Measurements from ENCODE around the gene GYS1. TPM values are rescaled to one million over a fixed set of nuclear protein-coding genes. Genes with fewer than 3 reads are reported as not detected.
"Not testable (repeated sequence)": the region's sequence is repeated elsewhere in the genome, so short reads cannot be mapped to it uniquely, and the experiment has no call there.

The GYS1 gene
- total RNA-seq, 2 donors from 2014 or later = 28.0 to 39.5 TPM

DNA sequence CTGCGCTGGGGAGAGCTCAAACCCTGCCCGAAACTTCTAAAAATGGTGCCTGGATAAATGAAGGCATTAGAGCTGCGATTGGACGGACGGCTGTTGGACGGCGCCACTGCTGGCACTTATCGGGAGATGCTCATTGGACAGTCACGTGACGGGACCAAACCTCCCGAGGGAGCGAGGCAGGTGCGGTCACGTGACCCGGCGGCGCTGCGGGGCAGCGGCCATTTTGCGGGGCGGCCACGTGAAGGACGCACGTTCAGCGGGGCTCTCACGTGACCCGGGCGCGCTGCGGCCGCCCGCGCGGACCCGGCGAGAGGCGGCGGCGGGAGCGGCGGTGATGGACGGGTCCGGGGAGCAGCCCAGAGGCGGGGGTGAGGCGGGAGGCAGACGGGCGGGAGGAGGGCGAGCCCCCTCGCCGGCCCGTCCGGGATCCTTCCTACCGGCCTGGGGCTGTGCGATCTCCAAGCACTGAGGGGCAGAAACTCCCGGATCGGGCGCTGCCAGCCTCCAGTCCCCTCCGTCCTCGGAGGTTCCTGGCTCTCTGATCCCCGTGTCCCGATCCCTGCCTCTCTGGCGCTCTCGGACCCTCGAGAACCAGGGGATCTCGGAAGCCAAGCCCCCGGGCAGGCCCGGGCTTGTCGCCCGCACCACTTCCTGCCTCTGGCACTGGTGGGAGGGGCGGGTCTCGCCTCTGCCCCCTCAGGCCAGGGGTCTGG lies 38.4 kb downstream of the GYS1 start, which contains the start of gene BAX:
Gene BAX (plus strand): TSS at position 281 of the 713 bp plus-strand sequence. CDS start 54 bp downstream, at position 335.
- intact Hi-C loops (cut with DNase I) = loop anchor here in 1 of 2 donors (10.0 kb wide), 1 partner anchor 60 kb away; the partner anchor contains the start of gene TULP2
- peak; percentile 99 for DNase-seq (ENCODE audit: low spot score)

DNA sequence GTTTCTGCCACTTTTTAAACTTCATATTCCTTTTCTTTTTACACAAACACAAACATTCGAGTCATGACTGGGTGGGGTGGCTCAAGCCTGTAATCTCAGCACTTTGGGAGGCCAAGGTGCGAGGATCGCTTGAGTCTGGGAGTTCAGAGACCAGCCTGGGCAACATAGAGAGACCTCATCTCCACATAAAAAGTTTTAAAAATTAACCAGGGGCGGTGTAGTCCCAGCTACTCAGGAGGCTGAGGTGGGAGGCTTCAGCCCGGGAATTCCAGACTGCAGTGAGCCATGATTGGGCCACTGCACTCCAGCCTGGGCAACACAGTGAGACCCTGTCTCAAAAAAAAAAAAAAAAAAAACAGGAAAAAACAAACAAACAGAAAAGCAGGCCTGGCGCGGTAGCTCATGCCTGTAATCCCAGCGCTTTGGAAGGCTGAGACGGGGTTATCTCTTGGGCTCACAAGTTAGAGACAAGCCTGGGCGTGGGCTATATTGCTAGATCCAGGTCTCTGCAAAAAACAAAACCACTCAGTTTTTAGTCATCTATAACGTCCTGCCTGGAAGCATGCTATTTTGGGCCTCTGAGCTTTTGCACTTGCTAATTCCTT lies 39.0 kb downstream of the GYS1 start:
- intact Hi-C loops (cut with DNase I) = loop anchor here in 1 of 2 donors (10.0 kb wide), 1 partner anchor 59 kb away; the partner anchor contains the start of gene TULP2
- no peak for DNase-seq (ENCODE audit: low spot score)

DNA sequence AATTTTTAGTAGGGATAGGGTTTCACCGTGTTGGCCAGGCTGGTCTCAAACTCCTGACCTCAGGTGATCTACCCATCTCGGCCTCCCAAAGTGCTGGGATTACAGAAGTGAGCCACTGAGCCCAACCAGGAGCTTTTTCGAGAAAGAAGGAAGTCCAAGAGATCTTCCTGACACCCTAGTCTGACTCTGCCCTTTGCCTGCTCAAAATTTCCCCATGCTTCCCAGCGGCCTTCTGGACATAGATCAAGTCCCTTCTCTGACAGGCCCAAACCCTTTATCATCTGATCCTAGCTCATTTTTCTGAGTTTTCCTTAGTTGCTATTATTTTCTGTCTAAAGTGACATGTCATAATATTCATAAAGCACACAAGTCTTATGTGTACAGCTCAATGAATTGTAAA lies 40.0 kb downstream of the GYS1 start:
- intact Hi-C loops (cut with DNase I) = loop anchor here in 1 of 2 donors (10.0 kb wide), 1 partner anchor 58 kb away; the partner anchor contains the start of gene TULP2
- DNase-seq (ENCODE audit: low spot score) = no peak

DNA sequence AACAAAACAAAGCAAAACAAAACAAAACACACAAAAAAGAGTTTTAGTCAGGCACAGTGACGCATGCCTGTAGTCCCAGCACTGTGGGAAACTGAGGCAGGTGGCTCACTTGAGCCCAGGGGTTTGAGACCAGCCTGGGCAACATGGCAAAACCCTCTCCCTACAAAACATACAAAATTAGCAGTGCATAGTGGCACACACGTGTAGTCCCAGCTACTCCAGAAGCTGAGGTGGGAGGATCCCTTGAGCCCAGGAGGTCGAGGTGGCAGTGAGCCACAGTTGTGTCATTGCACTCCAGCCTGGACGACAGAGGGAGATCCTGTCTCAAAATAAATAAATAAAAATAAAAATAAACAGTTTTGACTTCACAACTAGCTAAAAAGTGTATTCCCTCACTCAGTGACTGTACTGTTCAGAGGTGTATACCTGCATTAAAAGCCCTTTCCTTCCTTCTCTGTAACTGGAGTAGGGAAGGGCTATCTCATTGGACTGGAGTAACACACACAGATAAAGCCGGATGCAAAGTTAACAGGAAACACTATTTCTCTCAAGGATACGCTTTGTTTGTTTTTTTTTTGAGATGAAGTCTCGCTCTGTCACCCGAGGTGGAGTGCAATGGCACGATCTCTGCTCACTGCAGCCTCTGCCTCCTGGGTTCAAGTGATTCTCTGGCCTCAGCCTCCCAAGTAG lies 42.1 kb downstream of the GYS1 start:
- intact Hi-C loops (cut with DNase I) = loop anchor here in 1 of 2 donors (10.0 kb wide), 1 partner anchor 56 kb away; the partner anchor contains the start of gene TULP2
- DNase-seq (ENCODE audit: low spot score) = no peak

DNA sequence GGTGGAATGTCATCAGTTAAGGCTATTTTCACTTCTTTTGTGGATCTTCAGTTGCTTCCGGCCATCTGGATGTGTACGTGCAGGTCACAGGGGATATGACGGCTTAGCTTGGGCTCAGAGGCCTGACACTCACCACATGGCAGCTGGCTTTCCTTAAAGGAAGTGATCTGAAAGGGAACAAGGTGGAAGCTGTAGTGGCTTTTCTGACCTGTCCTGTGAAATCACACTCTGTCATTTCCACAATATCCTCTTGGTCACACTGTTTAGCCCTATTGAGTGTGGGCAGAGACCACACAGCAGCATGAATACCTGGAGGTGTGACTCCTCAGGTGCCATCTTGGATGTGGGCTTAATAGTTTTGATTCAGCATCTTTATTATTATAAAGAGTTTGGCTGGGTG lies 43.0 kb downstream of the GYS1 start:
- intact Hi-C loops (cut with DNase I) = loop anchor here in 1 of 2 donors (10.0 kb wide), 1 partner anchor 55 kb away; the partner anchor contains the start of gene TULP2

DNA sequence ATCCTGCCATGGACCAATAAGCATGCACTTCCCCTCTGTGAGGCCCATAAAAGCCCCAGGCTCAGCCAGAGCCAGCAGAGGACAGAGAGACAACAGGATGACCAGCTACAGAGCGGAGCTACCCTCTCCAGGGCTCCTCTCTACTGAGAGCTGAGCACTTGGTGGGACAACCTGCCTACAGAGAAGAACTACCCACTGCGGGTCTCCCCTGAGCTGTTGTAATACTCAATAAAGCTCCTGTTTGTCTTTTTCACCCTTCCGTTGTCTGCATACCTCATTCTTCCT lies 45.9 kb downstream of the GYS1 start:
- intact Hi-C loops (cut with DNase I) = no loop called here
- DNase-seq (ENCODE audit: low spot score) = no peak

More for the DNA sequence above, 43.0 kb downstream of the GYS1 start:
- DNase-seq (ENCODE audit: low spot score) = no peak

DNA sequence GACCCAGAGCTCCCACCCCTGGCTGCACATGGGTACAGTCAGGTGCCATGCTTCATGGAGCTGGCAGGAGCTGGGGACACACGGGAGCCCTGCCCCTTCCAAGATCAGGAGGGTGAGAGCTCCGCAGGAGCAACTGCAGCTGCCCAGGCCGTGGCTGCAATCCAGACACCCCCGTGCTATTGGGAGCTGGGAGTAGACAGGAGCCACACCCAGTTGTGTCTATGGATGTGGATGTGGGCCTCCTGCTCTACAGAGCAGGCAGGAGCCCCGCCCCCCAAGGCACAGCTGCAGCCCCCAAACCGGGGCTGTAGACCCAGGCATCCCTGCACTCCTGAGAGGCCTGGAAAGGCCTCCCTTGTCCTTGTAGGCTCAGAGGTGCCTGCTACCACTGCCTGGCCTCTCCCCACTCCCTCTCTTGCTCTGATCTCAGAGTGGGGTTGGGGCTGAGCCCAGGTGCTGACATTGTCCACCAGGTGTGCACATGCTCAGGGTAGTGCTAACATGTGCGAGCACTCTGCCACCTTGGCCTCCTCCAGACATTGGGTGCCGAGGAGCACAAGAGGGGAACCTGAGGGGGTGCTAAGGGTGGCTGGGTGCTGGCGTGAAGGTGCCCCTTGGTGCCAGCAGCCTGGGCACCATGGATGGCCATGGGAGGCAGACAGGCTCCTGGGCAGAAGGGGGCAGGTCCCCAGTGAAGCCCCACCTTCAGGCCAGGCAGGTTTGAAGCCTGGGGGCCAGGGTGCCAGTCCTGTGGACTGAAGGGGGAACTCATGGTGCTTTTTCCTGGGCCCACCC lies 46.4 kb downstream of the GYS1 start:
- intact Hi-C loops (cut with DNase I) = no loop called here
- no peak for DNase-seq (ENCODE audit: low spot score)

DNA sequence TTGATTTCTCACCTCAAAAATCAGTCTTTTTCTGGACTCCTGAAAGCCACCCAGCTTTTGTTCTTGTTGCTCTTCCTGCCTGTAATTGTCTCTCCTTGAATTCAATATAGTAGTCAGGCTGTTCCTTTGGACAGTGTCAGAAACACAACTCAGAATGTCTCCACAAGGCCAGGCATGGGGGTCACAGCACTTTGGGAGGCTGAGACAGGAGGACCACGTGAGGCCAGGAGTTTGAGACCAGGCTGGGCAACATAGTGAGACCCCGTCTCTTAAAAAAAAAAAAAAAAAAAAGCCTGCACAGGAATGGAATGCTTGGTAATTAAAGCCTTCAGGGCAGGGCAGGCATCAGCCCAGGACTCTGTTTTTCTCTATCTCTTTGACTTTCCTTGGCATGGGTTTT lies 47.3 kb downstream of the GYS1 start:
- intact Hi-C loops (cut with DNase I) = no loop called here
- DNase-seq (ENCODE audit: low spot score) = no peak

DNA sequence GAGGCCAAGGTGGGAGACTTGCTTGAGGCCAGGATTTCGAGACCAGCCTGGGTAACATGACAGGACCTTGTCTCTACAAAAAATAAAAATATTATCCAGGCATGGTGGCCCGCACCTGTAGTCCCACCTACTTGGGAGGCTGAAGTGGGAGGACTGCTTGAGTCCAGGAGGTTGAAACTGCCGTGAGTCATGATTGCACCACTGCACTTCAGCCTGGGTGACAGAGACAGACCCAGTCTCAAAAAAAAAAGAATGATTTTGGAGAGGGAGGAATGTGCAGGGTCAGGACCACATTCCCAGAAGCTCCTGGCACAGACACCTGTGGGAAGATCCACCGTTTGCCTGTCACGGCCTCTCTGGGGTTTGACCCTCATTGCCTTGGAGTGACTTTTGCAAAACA lies 47.7 kb downstream of the GYS1 start:
- no peak for DNase-seq (ENCODE audit: low spot score)
- intact Hi-C loops (cut with DNase I) = no loop called here

DNA sequence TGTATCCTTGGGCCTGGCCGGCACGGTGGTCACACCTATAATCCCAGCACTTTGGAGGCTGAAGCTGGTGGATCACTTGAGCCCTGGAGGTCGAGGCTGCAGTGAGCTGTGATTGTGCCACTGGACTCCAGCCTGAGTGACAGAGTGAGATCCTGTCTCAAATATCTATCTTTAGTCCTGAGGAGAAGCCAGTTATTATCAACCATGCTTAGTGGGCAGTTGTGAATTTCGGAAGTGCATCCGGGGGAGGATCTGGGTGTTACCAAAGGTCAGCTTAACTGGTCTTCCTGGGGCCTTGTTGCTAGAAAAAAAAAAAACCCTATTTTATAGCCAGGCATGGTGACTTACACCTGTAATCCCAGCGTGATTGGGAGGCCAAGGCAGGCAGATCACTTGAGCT lies 50.0 kb downstream of the GYS1 start:
- intact Hi-C loops (cut with DNase I) = no loop called here
- no peak for DNase-seq (ENCODE audit: low spot score)

DNA sequence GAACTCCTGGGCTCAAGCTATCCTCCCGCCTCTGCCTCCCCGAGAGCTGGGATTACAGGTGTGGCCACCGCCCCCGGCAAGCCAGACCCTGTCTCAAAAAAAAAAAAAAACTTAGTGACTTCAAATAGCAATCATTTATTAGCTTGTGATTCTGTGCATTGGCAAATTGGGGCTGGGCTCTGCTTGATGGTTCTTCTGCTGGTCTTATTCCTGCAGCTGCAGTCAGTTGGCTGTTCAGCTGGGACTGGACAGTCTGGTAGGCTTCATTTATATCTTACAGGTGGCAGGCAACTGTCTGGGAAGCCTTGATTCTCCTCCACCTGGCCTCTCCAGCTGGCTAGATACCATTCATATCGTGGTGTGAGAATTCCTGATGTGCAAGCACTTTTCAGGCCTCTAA lies 52.2 kb downstream of the GYS1 start:
- intact Hi-C loops (cut with DNase I) = no loop called here
- no peak for DNase-seq (ENCODE audit: low spot score)

DNA sequence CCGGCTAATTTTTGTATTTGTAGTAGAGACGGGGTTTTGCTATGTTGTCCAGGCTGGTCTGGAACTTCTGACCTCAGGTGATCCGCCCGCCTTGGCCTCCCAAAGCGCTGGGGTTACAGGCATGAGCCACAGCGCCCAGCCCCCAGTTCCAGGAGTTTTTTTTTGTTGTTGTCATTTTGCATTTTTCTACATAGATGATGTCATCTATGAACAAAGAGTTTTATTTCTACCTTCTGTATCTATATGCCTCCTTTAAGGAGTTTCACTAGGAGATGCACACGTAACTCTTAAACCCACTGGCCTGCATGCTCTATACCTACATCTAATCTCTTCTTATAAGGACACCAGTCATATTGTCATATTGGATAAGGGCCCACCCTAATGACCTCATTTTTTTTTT lies 54.9 kb downstream of the GYS1 start:
- no peak for DNase-seq (ENCODE audit: low spot score)
- intact Hi-C loops (cut with DNase I) = no loop called here

DNA sequence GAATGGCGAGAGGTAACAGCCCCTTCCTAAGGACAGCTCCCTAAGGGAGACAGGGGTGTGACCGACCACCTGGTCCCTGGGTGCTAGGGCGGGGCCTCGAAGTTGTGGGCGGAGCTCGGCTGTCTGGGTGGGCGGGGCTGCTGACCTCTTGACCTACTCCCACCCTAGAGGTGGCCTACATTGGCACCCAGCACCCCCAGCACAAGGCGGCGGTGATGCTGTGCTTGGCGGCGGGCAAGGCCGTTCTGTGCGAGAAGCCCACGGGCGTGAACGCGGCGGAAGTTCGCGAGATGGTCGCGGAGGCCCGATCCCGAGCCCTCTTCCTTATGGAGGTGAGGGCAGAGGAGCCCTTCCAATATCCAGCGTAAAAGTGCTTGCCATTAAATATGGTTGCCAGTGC lies 57.2 kb downstream of the GYS1 start:
- intact Hi-C loops (cut with DNase I) = no loop called here
- no peak for DNase-seq (ENCODE audit: low spot score)

DNA sequence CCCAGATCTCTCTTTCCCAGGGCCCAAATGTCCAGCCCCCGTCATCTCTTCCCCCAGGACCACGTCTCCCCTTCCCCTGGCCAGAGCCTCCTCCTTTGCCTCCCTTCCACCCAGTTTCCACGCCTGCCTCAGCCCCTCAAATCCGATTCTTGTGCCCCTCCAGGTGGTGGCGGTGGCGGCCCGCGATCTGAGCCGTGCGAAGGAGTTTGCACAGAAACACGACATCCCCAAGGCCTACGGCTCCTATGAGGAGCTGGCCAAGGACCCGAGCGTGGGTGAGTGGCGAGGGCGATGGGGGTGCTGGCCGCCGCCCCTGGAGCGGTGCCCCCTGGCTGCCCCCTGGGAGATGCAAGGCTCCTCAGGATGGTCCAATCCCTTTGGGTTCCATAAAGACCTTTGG lies 58.3 kb downstream of the GYS1 start:
- intact Hi-C loops (cut with DNase I) = no loop called here
- DNase-seq (ENCODE audit: low spot score) = no peak

DNA sequence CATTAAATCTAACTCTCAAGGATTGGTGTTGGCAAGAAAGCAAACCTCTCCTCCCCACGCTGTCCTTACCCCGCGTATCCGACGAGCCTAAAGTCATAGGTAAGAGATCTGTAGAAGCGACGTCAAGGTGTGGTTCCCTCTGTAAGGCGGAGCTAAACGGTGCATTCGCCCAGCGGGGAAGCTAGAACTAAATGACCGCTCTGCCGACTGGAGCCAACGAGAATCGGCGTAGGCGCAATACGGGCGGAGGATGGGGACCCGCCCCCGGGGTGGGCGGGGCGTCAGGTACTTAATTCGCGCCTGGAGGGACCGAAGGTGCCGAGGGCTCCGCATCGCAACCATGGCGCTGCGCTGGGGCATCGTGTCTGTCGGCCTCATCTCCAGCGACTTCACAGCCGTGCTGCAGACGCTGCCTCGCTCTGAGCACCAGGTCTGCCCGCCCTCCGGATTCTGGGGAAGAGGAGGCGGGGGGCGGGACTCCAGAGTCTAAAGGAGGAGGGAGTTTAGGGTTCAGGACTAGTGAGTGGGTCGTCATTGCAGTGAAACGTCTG lies 59.7 kb downstream of the GYS1 start, which contains the start of gene DHDH:
Gene DHDH (plus strand): TSS at position 318 of the 551 bp plus-strand sequence. CDS start 23 bp downstream, at position 341.
- DNase-seq (ENCODE audit: low spot score) = peak; percentile 85
- intact Hi-C loops (cut with DNase I) = no loop called here

DNA sequence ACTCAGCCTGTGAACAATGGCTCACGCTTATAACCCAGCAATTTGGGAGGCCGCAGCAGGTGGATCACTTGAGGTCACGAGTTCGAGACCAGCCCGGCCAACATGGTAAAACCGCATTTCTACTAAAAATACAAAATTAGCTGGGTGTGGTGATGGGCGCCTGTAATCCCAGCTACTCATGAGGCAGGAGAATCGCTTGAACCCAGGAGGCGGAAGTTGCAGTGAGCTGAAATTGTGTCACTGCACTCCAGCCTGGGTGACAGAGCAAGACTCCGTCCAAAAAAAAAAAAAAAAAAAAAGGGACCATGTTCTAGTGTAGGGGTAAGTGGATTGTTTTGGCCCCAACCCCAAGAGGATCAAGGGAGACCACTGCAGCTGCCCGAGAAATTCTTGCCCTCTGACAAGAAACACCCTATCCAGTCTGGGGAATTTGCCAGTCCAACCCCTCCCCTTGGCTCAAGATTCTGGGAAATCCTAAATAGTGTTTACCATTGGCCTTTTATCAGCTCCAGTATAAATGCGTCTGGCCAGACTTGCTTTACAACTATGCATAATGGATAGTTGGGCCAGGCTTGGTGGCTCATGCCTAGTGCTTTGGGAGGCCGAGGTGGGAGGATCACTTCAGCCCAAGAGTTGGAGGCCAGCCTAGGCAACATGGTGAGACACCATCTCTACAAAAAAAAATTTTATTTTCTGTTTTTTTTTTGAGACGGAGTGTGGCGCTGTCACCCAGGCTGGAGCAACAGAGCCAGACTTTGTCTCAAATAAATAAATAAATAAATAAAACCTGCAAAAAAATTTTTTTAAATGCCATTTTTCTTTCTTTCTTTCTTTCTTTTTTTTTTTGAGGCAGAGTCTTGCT lies 64.7 kb downstream of the GYS1 start:
- intact Hi-C loops (cut with DNase I) = no loop called here
- DNase-seq (ENCODE audit: low spot score) = no peak

DNA sequence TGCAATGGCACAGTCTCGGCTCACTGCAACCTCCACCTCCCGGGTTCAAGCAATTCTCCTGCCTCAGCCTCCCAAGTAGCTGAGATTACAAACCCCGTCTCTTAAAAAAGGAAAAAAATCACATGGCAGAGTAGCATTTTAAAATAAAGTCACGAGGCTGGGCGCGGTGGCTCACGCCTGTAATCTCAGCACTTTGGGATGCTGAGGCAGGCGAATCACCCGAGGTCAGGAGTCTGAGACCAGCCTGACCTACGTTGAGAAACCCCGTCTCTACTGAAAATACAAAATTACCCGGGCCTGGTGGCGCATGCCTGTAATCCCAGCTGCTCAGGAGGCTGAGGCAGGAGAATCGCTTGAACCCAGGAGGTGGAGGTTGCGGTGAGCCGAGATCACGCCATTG lies 65.4 kb downstream of the GYS1 start:
- DNase-seq (ENCODE audit: low spot score); intact Hi-C loops (cut with DNase I): not testable (repeated sequence)

DNA sequence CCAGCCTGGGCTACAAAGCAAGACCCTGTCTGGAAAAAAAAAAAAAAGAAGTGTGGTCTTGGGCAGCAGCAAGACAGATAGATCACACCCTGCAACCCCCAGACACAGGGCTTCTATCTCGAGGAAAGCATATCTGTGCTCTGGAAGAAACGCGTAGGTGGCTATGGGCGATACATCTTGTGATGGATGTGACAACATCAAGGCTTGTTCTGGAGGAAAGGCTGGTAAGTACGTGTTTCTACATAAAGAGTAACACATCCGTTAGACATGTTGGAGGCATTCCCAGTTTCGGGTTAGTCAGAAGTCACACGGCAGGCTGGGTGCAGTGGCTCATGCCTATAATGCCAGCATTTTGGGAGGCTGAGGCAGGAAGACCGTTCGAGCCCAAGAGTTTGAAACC lies 66.2 kb downstream of the GYS1 start:
- intact Hi-C loops (cut with DNase I) = no loop called here
- peak; percentile 86 for DNase-seq (ENCODE audit: low spot score)
